Adipocyte (in vitro differentiated cells): Measurements from ENCODE around the gene MRPS23.

ENCODE experiments used
- DNase-seq: peaks from one replicate; pipeline ENCODE4 v3.0.0-alpha.2; 2015; ENCODE audit warnings: low read depth
- H3K27me3 ChIP-seq: replicated peaks from 2 replicates; pipeline ENCODE4 v1.7.0; 2013; ENCODE audit warnings: mild to moderate bottlenecking, low read length, moderate library complexity; ENCODE audit not compliant: control insufficient read depth, insufficient read depth
- H3K36me3 ChIP-seq: 2 replicates; pipeline ENCODE4 v1.7.0; 2013; ENCODE audit warnings: low read length, mild to moderate bottlenecking, moderate library complexity; ENCODE audit not compliant: control insufficient read depth, insufficient read depth, severe bottlenecking
- H3K4me1 ChIP-seq: 2 replicates; pipeline ENCODE4 v1.7.0; 2013; ENCODE audit warnings: mild to moderate bottlenecking, low read length, moderate library complexity; ENCODE audit not compliant: control insufficient read depth, insufficient read depth
- H3K4me3 ChIP-seq: 2 replicates; pipeline ENCODE4 v1.7.0; 2013; ENCODE audit warnings: mild to moderate bottlenecking, low read length, moderate library complexity
- H3K9ac ChIP-seq: 2 replicates; pipeline ENCODE4 v1.7.0; 2013; ENCODE audit warnings: mild to moderate bottlenecking, low read length, moderate library complexity
- H3K9me3 ChIP-seq: 2 replicates; pipeline ENCODE4 v1.7.0; 2013; ENCODE audit warnings: mild to moderate bottlenecking, low read length, moderate library complexity; ENCODE audit not compliant: control insufficient read depth

The MRPS23 gene

DNA sequence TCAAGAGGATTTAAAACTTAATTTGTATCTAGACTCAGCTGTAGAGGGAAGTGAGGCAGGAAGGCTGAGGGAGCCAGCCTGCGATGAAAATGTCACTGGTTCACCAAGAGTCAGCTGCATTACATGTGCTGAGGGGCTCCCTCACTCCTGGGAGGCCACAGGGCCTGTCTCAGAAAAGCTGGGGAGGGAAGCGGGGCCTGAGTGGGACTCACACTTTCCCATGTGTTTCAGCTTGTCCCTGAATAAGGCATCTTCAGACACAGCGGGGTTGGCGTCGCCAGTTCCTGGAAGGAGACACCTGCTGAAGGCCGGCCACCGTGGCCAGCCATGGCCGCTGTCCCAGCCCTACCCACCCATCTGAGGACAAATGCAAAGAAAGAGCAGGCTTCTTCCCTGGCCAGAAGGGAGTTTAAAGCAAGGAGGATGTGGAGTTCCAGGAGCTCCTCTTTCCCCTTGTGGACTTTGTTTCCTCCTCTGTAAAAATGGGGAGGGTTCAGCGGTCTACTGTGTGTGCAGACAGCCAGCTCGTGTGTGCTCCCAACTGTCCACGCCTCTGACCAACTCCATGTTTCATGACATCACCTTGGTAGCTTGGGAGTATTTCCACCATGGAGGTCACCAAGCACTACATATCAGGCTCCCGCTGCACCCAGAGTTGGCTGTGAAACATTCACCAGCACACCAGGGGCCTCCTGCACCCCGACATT lies 19.2 kb upstream of the MRPS23 start:
- Histone ChIP-seq H3K9ac (peak overlapping the region; percentile 54), H3K27me3 (no peaks in the 10 kb centered on the region), H3K4me1 (peaks cover 35% of the 10 kb centered on the region), H3K36me3 (peaks cover 49% of the 10 kb centered on the region), H3K4me3 (no peak overlapping the region), H3K9me3 (no peaks in the 10 kb centered on the region)
- DNase-seq = no peak

DNA sequence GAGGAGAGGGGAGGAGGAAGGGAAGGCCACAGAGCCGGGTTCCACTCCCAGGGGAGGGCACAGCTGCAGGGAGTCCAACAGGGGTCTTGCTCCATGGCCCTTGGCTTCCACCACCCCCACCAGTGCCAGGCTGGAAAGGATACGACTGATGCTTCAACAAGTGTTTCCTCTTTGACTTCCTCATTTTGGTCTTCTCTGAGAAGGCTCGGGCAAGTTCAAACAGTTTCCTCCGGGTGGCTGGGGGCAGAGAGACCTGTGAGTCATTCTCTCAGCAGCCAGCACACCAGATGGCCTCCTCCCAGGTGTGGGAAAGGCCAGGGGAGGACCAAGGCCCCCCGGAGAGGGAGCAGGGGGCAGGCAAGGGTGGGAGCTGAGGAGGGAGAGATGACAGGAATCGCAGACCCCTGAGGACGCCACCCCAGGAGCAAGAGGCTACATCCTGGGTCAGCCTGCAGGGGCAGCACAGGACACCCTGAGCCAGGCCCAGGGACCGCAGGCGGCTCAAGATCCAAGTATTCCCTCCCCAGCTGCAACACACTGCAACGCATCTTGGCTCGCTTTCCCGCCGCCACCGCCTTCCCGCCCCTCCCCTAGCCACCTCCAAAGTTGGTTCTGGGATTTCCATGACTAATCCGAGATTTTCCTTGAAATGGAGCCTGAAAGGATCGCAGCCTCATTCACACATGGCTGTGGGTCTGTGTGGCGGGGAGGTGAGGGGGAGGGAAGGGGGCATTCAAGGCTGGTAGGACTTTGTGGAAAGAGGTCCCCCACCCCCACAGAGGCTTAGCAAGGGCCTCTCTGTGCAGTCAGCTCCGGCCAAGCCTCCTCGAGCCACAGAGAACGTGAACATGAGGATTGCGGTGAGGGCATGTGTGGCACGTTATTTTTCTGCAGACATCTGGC lies 18.4 kb upstream of the MRPS23 start:
- Histone ChIP-seq H3K9ac (peak overlapping the region; percentile 54), H3K27me3 (no peaks in the 10 kb centered on the region), H3K4me3 (no peak overlapping the region), H3K9me3 (no peaks in the 10 kb centered on the region), H3K36me3 (peaks cover 43% of the 10 kb centered on the region), H3K4me1 (peaks cover 30% of the 10 kb centered on the region)
- DNase-seq = peak; percentile 87

DNA sequence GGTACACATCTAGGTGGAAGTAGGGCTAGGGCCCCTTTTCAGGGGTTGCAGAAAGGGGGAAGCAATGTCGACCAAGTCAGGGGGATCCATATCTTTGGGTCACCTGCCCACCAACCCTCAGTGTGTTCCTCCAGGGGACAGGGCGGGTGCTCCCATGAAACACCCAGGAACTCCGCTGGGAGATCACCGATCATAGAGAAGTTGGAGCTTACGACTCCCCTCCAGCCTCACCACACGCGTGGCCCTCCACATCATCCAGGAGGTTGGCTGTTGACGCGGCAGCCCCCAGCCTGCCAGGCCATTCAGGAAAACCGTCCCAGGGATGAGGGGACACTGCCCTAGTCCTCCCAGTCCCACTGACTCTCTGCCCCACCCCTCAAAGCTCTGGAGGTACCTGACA lies 17.3 kb upstream of the MRPS23 start:
- no peaks in the 10 kb centered on the region for H3K27me3 ChIP-seq
- peaks cover 33% of the 10 kb centered on the region for H3K4me1 ChIP-seq
- no peaks in the 10 kb centered on the region for H3K9me3 ChIP-seq
- peaks cover 32% of the 10 kb centered on the region for H3K36me3 ChIP-seq
- H3K4me3 ChIP-seq = no peak overlapping the region
- DNase-seq = no peak
- no peak overlapping the region for H3K9ac ChIP-seq

DNA sequence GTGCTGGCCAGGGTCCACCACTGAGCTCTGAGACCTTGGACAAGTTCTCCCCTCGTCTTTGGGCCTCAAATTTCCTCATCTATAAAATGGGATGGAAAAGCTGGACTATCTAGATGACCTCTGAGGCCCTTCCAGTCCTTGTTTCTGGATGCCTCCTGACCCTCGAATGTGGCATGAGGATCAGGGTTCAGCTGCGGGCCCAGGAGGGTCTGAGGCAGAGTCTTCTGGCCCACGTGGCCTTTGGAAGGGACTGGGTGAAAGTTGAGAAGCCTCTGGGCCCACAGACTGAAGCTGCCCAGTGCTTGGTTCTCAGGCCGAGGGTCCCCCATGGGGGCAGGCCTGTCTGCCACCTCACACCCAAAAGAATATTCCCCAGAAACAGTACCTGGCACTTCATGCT lies 16.9 kb upstream of the MRPS23 start:
- no peak for DNase-seq
- no peaks in the 10 kb centered on the region for H3K9me3 ChIP-seq
- peaks cover 36% of the 10 kb centered on the region for H3K4me1 ChIP-seq
- H3K4me3 ChIP-seq = no peak overlapping the region
- H3K36me3 ChIP-seq = peaks cover 28% of the 10 kb centered on the region
- no peak overlapping the region for H3K9ac ChIP-seq
- no peaks in the 10 kb centered on the region for H3K27me3 ChIP-seq

DNA sequence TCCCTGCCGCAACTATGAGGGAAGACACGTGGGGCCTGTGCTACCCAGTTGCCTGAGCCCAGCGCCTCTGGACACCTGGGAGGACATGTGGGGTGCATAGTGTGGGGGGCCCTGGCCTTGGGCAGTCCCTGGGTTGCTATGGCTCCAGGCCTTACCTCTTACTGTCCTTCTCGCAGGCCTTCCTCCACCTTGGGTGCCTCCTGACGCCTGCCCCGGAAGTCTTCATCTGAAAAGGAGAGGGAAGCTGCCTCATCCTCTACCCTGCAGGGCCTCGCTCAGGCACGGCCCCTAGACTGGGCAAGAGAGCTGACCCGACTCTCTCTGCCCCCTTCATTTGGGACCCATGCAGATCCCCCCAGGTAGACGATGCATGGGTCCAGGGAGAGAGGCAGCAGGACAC lies 16.5 kb upstream of the MRPS23 start:
- no peaks in the 10 kb centered on the region for H3K27me3 ChIP-seq
- peaks cover 25% of the 10 kb centered on the region for H3K36me3 ChIP-seq
- no peaks in the 10 kb centered on the region for H3K9me3 ChIP-seq
- peaks cover 38% of the 10 kb centered on the region for H3K4me1 ChIP-seq
- H3K9ac ChIP-seq = no peak overlapping the region
- H3K4me3 ChIP-seq = no peak overlapping the region
- DNase-seq = no peak

DNA sequence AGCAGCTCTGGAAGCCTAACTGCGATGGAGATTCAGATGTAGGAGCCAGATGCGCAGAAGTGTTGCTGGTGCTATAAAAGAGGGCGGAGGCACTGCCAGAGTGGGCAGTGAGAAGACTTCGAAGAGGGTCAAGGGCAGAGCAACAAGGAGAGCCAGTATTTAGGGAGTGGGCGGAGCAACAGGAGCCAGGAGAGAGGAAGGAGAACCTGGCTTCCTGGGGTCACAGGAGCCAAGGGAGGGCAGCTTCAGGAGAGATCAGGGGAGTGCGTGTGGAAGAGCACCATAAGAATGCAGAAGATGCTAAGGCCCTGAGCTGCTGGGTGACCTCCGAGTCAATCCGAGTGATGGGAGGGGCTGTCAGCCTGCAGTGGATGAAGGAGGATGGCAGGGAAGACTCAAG lies 14.4 kb upstream of the MRPS23 start:
- Histone ChIP-seq H3K9ac (no peak overlapping the region), H3K9me3 (no peaks in the 10 kb centered on the region), H3K4me3 (no peak overlapping the region), H3K36me3 (peaks cover 13% of the 10 kb centered on the region), H3K4me1 (peaks cover 47% of the 10 kb centered on the region), H3K27me3 (no peaks in the 10 kb centered on the region)
- no peak for DNase-seq

DNA sequence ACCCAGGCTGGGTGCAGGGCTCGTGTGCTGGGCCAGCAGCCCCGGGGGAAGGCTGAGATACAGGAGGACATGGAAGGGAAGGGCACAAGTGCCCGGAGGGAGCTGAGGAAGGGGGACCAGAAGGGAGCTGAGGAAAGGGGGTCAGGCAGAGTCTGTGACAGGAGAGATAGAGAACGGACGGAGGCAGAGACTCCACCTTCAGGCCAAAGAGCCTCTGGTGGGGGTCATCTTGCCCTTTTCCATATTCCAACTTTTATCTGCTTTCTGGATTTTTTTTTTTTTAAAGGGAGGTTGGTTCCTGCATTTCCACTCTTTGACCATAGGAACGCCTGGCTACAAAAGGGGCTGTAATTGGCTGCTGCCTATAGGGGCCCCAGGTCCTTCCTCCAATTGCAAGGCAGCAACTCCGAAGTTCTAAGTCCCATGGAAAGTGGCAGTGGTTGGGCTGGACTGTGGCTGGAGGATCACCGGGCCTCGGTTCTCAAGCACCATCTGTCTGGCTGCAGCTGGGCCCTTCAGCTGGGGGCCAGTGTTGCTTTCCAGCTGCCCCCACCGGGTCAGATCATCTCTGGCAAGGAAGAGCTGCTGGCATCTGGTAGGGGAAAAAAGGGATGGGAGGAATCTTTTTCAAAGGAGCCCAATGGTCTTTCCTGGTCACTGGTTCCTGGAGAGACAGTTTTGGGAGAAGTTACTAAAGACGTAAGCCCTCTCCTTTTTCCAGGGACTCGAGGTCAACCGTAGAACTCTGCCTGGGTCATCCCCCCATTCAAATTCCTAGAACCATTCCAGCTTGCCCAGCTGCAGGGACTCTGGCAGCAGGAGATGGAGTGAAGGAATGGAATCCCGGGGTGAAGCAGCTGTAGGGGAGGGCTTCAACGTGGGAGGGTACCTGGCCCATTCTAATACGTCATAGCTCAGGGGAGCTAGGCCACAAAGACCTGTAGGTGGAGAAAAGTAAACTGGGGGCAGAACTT lies 13.1 kb upstream of the MRPS23 start:
- Histone ChIP-seq H3K9me3 (no peaks in the 10 kb centered on the region), H3K27me3 (no peaks in the 10 kb centered on the region), H3K9ac (peak overlapping the region; percentile 11), H3K4me3 (no peak overlapping the region), H3K4me1 (peaks cover 36% of the 10 kb centered on the region), H3K36me3 (peaks cover 13% of the 10 kb centered on the region)
- no peak for DNase-seq

DNA sequence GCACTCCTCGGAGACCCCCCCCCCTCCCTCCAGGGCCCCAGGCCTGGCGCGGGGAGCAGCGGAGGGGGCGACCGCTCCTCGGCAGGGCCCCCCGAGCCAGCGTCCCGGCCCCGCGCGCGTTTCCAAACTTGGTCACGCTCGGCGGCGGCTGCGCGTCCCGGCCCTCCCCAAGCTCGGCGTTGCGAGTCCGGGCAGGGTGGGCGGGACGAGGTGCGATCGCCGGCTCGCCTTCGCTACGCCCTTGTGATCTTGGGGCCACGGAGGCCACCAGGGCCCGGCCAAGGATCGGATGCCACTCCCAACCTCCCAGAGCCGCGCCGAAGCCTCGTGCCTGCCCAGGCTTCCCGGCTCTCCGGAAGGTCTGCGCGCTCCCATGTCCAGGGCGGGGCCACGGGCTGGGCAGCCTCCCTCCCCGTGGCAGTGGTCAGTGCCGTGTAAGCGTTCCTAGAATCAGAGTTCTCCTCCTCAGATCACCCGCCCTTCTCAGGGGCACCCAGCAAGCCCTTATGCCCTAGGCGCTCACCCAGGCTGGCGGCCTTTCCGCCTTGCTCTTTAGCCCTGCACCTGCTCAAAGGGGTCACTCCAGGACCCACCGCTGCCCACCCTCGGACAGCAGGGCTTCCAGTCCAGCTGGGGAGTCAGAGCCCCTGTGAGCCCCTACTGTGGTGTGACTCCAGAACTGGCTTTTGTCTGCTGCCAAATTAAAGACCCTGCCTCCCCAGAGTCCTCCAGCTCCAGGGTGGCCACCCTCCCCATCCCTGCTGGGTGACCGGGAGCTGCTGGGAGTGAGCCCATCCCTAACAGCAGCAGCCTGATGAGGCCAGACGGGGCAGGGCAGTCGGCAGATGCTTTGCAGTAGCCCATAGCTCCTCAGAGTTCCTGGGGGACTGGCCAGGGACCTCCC lies 12.2 kb upstream of the MRPS23 start:
- peak overlapping the region; percentile 57 for H3K4me3 ChIP-seq
- H3K36me3 ChIP-seq = peaks cover 13% of the 10 kb centered on the region
- H3K9me3 ChIP-seq = no peaks in the 10 kb centered on the region
- H3K9ac ChIP-seq = peak overlapping the region; percentile 59
- DNase-seq = peak; percentile 53
- no peaks in the 10 kb centered on the region for H3K27me3 ChIP-seq
- peaks cover 28% of the 10 kb centered on the region for H3K4me1 ChIP-seq

DNA sequence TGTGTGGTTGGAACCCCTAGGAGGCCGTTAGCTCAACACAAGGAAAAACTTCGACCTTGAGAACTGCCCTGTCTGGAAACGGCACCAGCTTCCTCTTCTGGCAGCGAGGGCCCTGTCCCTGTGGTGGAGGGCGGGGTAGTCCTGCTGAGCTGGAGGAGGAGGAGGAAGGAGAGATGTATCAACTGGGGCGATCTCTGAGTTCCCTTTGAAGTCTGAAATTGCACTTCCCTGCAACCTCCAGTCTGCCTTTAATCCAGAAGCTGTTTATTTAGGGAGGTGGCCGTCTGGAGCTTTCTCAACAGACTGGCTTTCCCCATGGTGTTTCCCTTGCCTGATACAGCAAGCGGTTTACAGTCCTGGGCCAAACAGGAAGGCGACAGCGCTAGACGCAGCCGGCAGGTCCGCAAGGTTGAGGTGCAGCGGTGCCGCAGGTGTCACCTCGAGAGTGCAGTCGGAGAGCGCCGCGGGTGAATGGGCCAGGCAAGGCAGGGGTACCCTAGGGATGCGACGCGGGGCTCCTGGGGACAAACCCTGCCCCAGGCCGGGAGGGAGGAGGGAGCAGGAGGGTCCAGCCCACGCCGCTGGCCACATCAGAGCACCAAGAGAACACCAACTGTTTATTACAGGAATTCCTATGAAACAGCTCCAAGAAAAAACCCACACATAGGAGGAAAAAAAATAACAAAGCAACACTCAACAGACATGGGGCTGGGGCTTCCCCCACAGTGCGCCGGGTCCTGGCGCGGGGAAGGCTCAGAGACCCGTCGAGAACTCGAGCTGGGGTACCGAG lies 11.4 kb upstream of the MRPS23 start:
- peak; percentile 40 for DNase-seq
- H3K27me3 ChIP-seq = no peaks in the 10 kb centered on the region
- no peaks in the 10 kb centered on the region for H3K9me3 ChIP-seq
- H3K4me3 ChIP-seq = peak overlapping the region; percentile 57
- peaks cover 28% of the 10 kb centered on the region for H3K4me1 ChIP-seq
- H3K9ac ChIP-seq = peak overlapping the region; percentile 59
- H3K36me3 ChIP-seq = peaks cover 8% of the 10 kb centered on the region
